H1 (cell line): ENCODE data around the gene LRRTM3.

Experiments
- RFX5 ChIP-seq: IDR thresholded peaks from 2 replicates; pipeline ENCODE4 v1.6.1; 2011; ENCODE audit warnings: low read depth, low read length, improper control_type of control experiment, borderline replicate concordance
- TF ChIP-seq, protein P1 (sequence below): IDR thresholded peaks from 2 replicates; pipeline ENCODE4 v1.6.1; 2012; ENCODE audit warnings: inconsistent platforms
- TF ChIP-seq, protein P2 (sequence below), 3 experiments: IDR thresholded peaks; 1 replicate in 2 of 3; 2 replicates in 1 of 3; pipeline versions ENCODE4 v1.5.1 to v1.6.1; 2011; ENCODE audit warnings: low read length in 3 of 3, mild to moderate bottlenecking in 3 of 3, inconsistent platforms in 2 of 3, low read depth in 1 of 3, moderate library complexity in 1 of 3; ENCODE audit not compliant: insufficient read depth in 1 of 3; ENCODE audit errors: control extremely low read depth in 1 of 3

DNA sequence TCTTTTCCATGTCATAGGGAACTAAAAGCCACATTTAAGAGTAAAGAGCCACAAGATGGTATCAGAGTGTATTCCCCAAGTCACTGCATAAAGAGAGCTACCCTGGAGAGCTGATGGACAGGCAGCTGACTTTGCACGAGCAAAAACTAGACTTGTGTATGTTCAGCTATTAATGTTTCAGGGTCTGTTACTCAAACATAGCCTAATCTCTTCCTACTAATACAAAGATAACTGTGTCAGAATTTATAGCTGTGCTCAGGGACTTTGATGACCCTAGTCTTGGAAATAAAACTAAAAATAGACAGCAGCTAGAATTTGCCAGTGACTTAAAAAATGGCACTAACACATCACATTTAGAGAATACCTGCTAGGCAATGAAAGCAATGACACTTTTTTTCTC lies 45.5 kb upstream of the LRRTM3 start:
- TF ChIP-seq, protein P1, sequence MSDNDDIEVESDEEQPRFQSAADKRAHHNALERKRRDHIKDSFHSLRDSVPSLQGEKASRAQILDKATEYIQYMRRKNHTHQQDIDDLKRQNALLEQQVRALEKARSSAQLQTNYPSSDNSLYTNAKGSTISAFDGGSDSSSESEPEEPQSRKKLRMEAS: no peak
- no peak for TF ChIP-seq RFX5
- TF ChIP-seq, protein P2, sequence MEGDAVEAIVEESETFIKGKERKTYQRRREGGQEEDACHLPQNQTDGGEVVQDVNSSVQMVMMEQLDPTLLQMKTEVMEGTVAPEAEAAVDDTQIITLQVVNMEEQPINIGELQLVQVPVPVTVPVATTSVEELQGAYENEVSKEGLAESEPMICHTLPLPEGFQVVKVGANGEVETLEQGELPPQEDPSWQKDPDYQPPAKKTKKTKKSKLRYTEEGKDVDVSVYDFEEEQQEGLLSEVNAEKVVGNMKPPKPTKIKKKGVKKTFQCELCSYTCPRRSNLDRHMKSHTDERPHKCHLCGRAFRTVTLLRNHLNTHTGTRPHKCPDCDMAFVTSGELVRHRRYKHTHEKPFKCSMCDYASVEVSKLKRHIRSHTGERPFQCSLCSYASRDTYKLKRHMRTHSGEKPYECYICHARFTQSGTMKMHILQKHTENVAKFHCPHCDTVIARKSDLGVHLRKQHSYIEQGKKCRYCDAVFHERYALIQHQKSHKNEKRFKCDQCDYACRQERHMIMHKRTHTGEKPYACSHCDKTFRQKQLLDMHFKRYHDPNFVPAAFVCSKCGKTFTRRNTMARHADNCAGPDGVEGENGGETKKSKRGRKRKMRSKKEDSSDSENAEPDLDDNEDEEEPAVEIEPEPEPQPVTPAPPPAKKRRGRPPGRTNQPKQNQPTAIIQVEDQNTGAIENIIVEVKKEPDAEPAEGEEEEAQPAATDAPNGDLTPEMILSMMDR (IDR thresholded peaks at IDR 0.05; ENCODE audit: control extremely low read depth in 1 of 3, insufficient read depth in 1 of 3, low read depth in 1 of 3, low read length in 3 of 3): no peak
